Esophagus muscularis mucosa (tissue), 4 donors: Measurements from ENCODE around the gene SLC35C1.

Source experiments
- CTCF ChIP-seq, 3 experiments: fragments of 200-600 bp in 2 of 3; fragments of 450-650 bp in 1 of 3; sonication (generic) in 2 of 3; IDR thresholded peaks; one replicate each; pipeline ENCODE4 v1.5.1; 2017 to 2019; ENCODE audit warnings: antibody characterized with exemption in 3 of 3, mild to moderate bottlenecking in 2 of 3, moderate library complexity in 1 of 3
- EP300 ChIP-seq: sonication (generic); formaldehyde crosslinking; IDR thresholded peaks from one replicate; pipeline ENCODE4 v1.6.1; 2017; ENCODE audit warnings: antibody characterized with exemption
- POLR2A ChIP-seq: fragments of 450-650 bp; IDR thresholded peaks from one replicate; pipeline ENCODE4 v1.6.1; 2017; ENCODE audit warnings: antibody characterized with exemption, moderate library complexity, mild to moderate bottlenecking, low read depth
- POLR2AphosphoS5 ChIP-seq, 2 donors: sonication (generic); formaldehyde crosslinking; IDR thresholded peaks; one replicate each; pipeline ENCODE4 v1.6.1; 2017; ENCODE audit warnings: antibody characterized with exemption in 2 of 2

DNA sequence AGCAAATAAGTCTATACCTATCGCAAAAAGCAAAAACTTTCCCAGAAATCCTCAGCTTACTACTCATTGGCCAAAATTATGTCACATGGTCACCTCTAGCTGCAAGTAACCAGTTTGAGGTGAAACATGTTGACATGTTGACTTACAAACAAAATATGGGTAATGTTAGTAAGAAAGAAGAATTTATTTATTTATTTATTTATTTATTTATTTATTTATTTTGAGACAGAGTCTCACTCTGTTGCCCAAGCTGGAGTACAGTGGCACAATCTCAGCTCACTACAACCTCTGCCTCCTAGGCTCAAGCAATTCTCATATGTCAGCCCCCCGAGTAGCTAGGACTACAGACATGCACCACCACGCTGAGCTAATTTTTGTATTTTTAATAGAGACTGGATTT is 5.4 kb upstream of the SLC35C1 start:
- TF ChIP-seq CTCF (IDR thresholded peaks at IDR 0.05) (no peak), POLR2AphosphoS5 (IDR thresholded peaks at IDR 0.05) (no peak), POLR2A (no peak), EP300 (no peak)
